Measurements from ENCODE around the gene ZNF226.

The ZNF226 gene

DNA sequence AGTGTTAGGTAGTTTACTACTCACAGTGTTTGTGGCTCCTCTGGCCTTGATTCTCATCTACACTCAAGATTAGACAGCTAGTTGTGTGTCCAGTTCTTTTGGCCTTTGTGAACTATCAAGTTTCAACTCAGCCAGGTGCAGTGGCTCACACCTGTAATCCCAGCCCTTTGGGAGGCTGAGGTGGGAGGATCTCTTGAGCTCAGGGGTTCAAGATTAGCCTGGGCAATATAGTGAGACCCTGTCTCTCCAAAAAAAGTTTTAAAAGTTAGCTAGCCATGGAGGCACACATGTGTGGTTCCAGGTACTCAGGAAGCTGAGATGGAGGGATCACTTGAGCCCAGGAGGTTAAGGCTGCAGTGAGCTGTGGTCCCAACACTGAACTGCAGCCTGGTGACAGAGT lies 16.1 kb downstream of the ZNF226 start:
- TF ChIP-seq MYC (IDR thresholded peaks at IDR 0.05; ENCODE audit: low read depth, low read length) (no peak), MAX (IDR thresholded peaks at IDR 0.05; ENCODE audit: low read depth, low read length) (no peak), POLR2A (IDR thresholded peaks at IDR 0.05; ENCODE audit: extremely low read depth, insufficient read length) (no peak)
- TF ChIP-seq, protein P1, sequence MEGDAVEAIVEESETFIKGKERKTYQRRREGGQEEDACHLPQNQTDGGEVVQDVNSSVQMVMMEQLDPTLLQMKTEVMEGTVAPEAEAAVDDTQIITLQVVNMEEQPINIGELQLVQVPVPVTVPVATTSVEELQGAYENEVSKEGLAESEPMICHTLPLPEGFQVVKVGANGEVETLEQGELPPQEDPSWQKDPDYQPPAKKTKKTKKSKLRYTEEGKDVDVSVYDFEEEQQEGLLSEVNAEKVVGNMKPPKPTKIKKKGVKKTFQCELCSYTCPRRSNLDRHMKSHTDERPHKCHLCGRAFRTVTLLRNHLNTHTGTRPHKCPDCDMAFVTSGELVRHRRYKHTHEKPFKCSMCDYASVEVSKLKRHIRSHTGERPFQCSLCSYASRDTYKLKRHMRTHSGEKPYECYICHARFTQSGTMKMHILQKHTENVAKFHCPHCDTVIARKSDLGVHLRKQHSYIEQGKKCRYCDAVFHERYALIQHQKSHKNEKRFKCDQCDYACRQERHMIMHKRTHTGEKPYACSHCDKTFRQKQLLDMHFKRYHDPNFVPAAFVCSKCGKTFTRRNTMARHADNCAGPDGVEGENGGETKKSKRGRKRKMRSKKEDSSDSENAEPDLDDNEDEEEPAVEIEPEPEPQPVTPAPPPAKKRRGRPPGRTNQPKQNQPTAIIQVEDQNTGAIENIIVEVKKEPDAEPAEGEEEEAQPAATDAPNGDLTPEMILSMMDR (IDR thresholded peaks at IDR 0.05; ENCODE audit: low read depth, low read length): no peak
- DNase-seq (ENCODE audit: low read depth): no peak
- H3K4me3 ChIP-seq (ENCODE audit: low read depth, low read length): no peak overlapping the region

DNA sequence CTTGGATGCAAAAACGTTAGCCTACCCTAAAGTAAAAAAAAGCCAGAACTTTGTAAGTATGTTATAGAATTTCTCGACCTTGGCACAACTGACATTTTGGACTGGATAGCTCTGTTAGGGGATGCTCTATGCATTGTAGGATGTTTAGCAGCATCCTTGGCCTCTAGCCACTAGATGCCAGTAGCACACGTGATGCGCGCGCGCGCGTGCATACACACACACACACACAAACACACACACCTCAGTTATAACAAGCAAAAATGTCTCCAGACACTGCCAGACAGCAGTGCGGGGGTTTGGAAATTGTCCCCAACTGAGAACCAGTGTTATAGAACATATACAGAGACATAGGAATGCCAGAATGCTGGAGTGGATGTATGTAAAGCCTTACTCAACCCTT lies 17.2 kb downstream of the ZNF226 start:
- no peak for TF ChIP-seq MAX (IDR thresholded peaks at IDR 0.05; ENCODE audit: low read depth, low read length)
- TF ChIP-seq POLR2A (IDR thresholded peaks at IDR 0.05; ENCODE audit: extremely low read depth, insufficient read length): no peak
- TF ChIP-seq, protein P1 (IDR thresholded peaks at IDR 0.05; ENCODE audit: low read depth, low read length): no peak
- no peak for TF ChIP-seq MYC (IDR thresholded peaks at IDR 0.05; ENCODE audit: low read depth, low read length)
- H3K4me3 ChIP-seq (ENCODE audit: low read depth, low read length): no peak overlapping the region
- DNase-seq (ENCODE audit: low read depth): no peak

DNA sequence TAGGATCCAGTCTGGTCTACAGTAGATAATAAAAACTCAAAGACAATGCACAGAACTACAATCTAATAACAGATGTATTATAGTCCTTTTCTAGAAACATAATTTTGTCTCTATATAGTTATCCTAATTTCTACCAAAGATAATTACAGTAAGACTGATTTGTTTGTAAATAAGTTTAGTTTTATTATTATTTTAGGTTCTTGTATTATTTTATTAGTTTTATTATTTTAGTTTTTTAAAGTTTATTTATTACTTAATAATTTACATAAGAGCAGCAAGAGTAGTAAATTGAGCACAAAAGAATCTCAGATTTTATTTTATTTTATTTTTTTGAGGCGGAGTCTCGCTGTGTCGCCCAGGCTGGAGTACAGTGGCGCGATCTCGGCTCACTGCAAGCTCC lies 25.1 kb downstream of the ZNF226 start:
- H3K4me3 ChIP-seq (ENCODE audit: low read depth, low read length): no peak overlapping the region
- no peak for DNase-seq (ENCODE audit: low read depth)
- no peak for TF ChIP-seq POLR2A (IDR thresholded peaks at IDR 0.05; ENCODE audit: extremely low read depth, insufficient read length)
- TF ChIP-seq MAX (IDR thresholded peaks at IDR 0.05; ENCODE audit: low read depth, low read length): no peak
- no peak for TF ChIP-seq MYC (IDR thresholded peaks at IDR 0.05; ENCODE audit: low read depth, low read length)
- TF ChIP-seq, protein P1 (IDR thresholded peaks at IDR 0.05; ENCODE audit: low read depth, low read length): no peak

DNA sequence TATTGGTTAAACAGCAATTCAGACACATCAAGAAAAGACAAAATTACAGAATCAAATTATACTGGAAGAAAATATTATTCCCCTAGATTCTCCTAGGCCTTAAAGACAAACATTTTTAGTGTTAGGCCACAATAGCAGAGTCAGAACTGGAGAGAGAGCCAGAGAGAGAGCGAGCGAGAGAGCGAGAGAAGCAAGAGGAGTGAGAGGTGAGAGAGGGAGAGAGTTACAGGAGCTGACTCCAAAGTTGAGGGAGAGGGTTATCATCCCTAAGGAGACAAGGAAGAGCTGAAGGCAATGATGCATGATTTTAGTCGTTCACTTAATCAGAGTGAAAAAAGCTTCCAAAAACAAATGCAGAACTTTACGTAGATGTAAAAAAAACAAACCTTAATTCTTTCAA lies 27.2 kb downstream of the ZNF226 start:
- TF ChIP-seq POLR2A (IDR thresholded peaks at IDR 0.05; ENCODE audit: extremely low read depth, insufficient read length) (no peak), MAX (IDR thresholded peaks at IDR 0.05; ENCODE audit: low read depth, low read length) (no peak)
- TF ChIP-seq, protein P1 (IDR thresholded peaks at IDR 0.05; ENCODE audit: low read depth, low read length): no peak
- no peak for DNase-seq (ENCODE audit: low read depth)
- no peak overlapping the region for H3K4me3 ChIP-seq (ENCODE audit: low read depth, low read length)

- TF ChIP-seq MAX (IDR thresholded peaks at IDR 0.05; ENCODE audit: low read depth, low read length) (no peak), MYC (IDR thresholded peaks at IDR 0.05; ENCODE audit: low read depth, low read length) (no peak), POLR2A (IDR thresholded peaks at IDR 0.05; ENCODE audit: extremely low read depth, insufficient read length) (no peak)
- TF ChIP-seq, protein P1 (IDR thresholded peaks at IDR 0.05; ENCODE audit: low read depth, low read length): no peak
- H3K4me3 ChIP-seq (ENCODE audit: low read depth, low read length): no peak overlapping the region
- no peak for DNase-seq (ENCODE audit: low read depth)
Measured at GRCh38 chr19:44196772-44197171, 31.9 kb downstream of the ZNF226 start.

- H3K4me3 ChIP-seq (ENCODE audit: low read depth, low read length): no peak overlapping the region
- no peak for DNase-seq (ENCODE audit: low read depth)
- TF ChIP-seq, protein P1 (IDR thresholded peaks at IDR 0.05; ENCODE audit: low read depth, low read length): no peak
- TF ChIP-seq MYC (IDR thresholded peaks at IDR 0.05; ENCODE audit: low read depth, low read length) (no peak), MAX (IDR thresholded peaks at IDR 0.05; ENCODE audit: low read depth, low read length) (no peak), POLR2A (IDR thresholded peaks at IDR 0.05; ENCODE audit: extremely low read depth, insufficient read length) (no peak)
Measured at GRCh38 chr19:44202470-44202869, 37.6 kb downstream of the ZNF226 start.

Measured in NB4 (cell line).